HG03460 (cell line): ENCODE data around the gene PSMD13.
"Not testable (repeated sequence)": the region's sequence is repeated elsewhere in the genome, so short reads cannot be mapped to it uniquely, and the experiment has no call there.

Experiments used
- ATAC-seq: cut with Tn5 transposase; IDR thresholded peaks from one replicate; pipeline ENCODE4 v1.9.1; 2021; ENCODE audit not compliant: unreplicated experiment

The PSMD13 gene

GRCh38 chr11:236774-237767 lies at the start of gene PSMD13:
TSS of gene PSMD13 (plus strand) at chr11:236976. CDS start at chr11:237050, 74 bp downstream.
- peak; percentile 78 for ATAC-seq

- ATAC-seq: peak; percentile 15
These were observed 47.5 kb upstream of the PSMD13 start for GRCh38 chr11:189200-189783.

GRCh38 chr11:189843-190311 lies 46.9 kb upstream of the PSMD13 start:
- ATAC-seq: peak; percentile 67

- not testable (repeated sequence) for ATAC-seq
These were observed 46.2 kb upstream of the PSMD13 start for GRCh38 chr11:190546-190945.

GRCh38 chr11:191490-192478 lies 45.0 kb upstream of the PSMD13 start:
- not testable (repeated sequence) for ATAC-seq

DNA sequence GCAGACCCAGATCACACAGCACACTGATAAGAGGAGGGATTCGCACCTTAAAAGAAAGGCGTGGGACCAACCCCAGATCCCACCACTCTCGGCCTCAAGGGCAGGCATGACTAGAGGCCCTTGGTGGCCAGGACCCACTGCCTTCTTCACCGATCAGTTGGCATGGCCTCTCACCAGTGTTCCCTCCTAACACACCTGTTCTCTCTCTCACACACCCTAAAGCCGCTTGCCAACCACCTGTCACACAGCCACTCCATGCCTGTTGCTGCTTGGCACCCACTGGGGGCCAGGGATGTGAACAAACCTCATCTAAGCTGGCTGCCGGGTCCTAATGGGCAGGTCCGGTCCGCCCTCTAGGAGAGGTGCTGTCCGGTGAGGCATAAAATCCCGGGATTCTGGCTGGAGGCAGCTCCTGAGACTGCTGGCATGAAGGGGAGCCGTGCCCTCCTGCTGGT lies 44.1 kb upstream of the PSMD13 start, which contains the start of gene SCGB1C1:
SCGB1C1 (plus strand) TSS at position 405 of the 455 bp plus-strand sequence; CDS start at position 427, 22 bp downstream.
- not testable (repeated sequence) for ATAC-seq

GRCh38 chr11:193481-193880 lies 43.3 kb upstream of the PSMD13 start:
- ATAC-seq: not testable (repeated sequence)

DNA sequence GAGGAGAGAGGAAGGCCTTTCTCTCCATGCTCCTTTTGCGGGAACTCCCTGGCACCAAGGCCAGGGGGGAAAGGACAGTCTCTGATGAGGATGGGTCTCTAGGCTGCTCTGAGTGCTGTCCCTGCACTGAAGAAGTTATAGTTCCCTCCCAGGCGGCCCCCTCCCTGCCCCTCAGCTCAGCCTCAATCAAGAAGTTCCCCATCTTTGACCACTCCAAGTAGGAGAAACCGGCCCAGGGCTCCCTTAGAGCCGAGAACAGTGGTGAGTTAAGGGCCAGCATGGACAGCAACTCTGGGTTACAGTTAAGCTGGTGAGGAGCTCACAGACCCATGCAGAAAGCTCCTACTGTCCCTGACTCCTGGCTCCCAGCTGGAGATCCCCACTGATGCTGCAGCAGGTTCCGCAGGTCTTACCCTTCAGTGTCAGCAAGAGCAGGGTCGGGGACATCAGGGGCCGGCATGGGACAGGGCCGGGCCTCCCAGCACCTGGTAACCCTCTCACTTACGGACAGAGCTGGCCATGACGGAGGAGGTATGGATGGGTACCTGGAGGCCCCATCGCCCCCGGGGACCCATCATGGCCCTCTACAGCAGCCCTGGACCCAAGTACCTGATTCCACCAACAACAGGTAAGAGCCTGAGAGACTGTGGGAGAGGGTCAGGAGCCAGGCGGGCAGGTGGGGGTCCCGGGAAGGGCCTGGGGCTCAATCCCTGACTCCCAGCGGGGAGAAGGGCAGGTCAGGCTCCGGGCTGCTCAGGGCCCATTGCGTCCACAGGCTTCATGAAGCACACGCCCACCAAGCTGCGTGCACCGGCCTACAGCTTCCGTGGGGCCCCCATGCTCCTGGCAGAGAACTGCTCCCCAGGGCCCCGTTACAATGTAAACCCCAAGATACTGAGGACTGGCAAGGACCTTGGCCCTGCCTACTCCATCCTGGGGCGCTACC lies 39.7 kb upstream of the PSMD13 start:
- no peak for ATAC-seq

DNA sequence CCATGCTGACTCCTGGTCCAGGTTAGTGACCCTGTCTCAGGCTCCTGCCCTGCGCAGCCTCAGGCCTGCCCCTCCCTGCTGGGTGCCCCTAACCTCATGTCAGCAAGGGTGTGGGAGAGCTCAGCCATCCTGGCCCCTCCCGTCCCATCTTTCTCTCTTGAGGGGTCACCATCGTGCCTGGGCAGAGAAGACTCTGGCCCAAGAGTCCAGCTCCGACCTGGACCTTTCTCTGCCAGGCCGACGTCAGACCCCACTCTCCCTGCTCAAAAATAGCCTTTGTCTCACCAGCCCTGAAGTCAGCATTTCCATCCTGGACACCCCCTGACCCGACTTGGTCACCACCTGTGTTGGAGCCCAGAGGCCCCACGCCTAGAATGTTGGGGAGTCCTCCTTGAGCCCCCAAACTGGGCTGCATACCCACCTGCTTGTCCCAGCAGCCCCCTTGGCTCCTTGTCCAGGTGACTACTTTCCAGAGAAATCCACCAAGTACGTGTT lies 39.0 kb upstream of the PSMD13 start:
- no peak for ATAC-seq

DNA sequence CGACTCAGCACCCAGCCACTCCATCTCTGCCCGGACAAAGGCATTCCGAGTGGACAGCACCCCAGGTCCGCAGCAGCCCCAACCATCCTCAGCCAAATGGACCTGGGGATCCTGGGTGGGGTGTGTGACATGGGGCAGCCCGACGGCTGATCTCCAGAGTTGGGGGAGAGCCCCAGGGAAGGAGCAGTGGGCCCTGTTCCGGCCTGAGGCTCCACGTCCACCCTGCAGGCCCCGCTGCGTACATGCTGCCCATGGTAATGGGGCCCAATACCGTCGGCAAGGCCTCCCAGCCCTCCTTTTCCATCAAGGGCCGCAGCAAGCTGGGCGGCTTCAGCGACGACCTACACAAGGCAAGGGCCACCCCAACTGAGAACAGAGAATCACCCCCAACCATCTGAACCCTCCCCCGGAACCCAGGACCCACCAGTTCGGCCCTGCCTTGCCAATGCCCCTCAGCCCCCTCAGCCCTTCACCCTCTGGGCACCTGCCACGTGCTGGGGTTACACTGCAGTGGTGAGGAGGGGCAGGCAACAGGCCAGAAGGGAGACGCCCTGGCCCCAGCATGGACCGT lies 38.5 kb upstream of the PSMD13 start:
- ATAC-seq: no peak

DNA sequence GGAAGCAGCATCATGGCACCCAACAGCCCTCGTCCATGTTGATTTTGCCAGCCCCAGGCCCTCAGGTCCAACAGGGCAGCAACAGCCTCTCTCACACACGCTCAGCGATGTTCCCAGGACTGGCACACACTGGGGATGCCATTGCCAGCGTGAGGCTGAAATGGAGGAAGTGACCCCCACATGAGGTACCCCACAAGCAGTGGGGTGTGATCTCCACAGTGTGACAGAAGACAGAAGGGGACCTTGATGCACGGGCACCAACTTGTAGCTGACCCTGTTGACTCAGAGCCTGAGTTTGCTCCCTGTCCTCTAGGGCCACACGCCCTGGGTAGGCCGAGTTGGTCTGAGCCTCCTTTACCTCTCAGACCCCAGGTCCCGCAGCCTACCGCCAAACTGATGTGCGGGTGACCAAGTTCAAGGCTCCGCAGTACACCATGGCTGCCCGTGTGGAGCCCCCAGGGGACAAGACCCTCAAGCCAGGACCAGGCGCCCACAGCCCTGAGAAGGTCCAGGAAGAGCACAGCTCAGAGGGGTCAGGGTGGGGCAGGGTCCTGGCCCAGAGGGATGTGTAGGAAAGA lies 37.7 kb upstream of the PSMD13 start:
- ATAC-seq: no peak

DNA sequence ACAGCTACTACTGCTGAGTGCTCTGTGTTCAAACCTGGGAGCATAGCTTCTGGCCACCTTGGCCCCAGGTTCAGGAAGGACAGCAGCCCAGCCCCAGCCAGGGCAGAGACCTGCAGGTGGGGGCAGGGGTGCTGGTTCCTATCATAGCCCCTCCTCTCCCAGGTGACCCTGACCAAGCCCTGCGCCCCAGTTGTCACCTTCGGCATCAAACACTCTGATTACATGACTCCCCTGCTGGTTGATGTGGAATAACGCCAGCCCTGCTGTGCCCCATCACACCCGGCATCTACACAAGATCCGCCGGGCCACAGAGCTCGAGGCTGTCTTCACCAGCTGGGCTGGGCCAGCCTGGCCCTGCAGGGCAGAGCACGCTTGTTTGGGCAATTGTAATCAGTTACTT lies 37.0 kb upstream of the PSMD13 start:
- ATAC-seq: no peak

DNA sequence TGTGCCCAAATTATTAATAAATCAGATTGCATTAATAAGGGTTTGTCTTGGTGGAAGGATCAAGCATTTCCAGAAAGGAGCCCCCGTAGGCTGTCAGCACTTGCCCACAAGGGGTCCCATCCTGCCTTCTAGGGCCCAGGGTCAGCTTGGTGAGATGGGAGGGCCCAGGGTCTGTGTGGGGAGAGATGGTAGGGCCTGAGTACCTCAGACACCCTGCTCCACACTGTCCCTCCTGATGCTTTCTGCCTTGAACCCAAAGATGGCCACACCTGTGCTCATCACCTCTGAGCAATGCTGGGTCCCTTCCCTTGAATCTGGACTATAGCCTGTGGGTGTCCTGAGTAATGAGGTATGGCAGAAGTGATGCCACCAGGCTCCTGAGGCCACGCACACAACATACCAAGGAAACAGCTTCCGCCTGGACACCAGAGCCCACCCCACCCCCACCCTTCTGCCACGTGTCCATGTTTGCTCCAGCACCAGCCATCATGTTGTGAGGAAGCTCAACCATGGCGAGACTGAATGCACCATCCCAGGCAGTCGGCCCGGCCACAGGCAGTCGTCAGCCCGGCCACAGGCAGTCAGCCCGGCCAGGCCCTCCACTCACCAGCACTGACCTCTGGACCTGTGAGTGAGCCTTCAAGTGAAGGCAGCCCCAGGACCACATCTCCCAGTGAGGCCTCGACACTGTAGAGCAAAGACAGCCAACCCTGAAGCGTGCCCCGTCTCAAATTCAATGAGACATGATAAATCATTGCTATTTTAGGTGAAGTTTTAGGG lies 36.4 kb upstream of the PSMD13 start:
- no peak for ATAC-seq

DNA sequence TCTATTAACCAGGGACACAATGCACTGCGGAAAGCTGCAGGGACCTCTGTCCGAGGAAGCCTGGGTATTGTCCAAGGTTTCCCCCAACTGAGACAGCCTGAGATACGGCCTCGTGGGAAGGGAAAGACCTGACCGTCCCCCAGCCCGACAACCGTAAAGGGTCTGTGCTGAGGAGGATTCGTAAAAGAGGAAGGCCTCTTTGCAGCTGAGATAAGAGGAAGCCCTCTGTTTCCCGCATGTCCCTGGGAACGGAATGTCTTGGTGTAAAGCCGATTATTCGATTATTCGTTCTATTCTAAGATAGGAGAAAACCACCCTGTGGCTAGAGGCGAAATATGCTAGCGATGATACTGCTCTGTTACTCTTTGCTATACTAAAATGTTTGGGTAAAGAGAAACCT lies 34.8 kb upstream of the PSMD13 start:
- no peak for ATAC-seq

DNA sequence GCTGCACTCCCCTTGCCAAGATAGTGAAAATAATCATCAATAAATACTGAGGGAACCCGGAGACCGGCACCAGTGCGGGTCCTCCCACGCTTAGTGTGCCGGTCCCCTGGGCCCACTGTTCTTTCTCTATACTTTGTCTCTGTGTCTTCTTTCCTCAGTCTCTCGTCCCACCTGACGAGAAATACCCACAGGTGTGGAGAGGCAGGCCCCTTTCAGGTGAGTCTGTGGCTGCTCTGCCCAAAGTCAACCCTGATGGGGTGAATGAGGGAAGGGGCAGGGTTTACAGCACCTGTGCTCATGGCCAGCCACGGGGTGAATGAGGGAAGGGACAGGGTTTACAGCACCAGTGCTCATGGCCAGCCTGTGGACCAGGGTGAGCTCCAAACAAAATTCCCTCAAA lies 34.3 kb upstream of the PSMD13 start:
- ATAC-seq: no peak

GRCh38 chr11:203056-203944 lies 33.5 kb upstream of the PSMD13 start:
- ATAC-seq: no peak
